Stimulated activated CD8-positive, alpha-beta memory T cell treated with anti-CD3 and anti-CD28 coated beads, Interleukin-4, amount 100 ng/mL, for 48 hours (primary cell): ENCODE results near the gene IGF2BP2.

Experiments used
- DNase-seq: peaks from one replicate; pipeline ENCODE4 v3.0.0-alpha.2; 2020

Gene IGF2BP2

GRCh38 chr3:185631108-185631507, 193.7 kb downstream of the IGF2BP2 start:
- no peak for DNase-seq

- no peak for DNase-seq
These were observed 194.6 kb downstream of the IGF2BP2 start for GRCh38 chr3:185630182-185630622.

- no peak for DNase-seq
These were observed 195.2 kb downstream of the IGF2BP2 start for GRCh38 chr3:185629554-185630181.

GRCh38 chr3:185625784-185626183, 199.1 kb downstream of the IGF2BP2 start:
- no peak for DNase-seq

- DNase-seq, result no peak
These were observed 200.7 kb downstream of the IGF2BP2 start for GRCh38 chr3:185623939-185624665.

GRCh38 chr3:185613016-185613415, 211.8 kb downstream of the IGF2BP2 start:
- DNase-seq, result no peak

- DNase-seq, result no peak
These were observed 218.6 kb downstream of the IGF2BP2 start for GRCh38 chr3:185606196-185606595.

GRCh38 chr3:185605566-185605965, 219.3 kb downstream of the IGF2BP2 start:
- DNase-seq, result no peak

- DNase-seq, result no peak
These were observed 229.3 kb downstream of the IGF2BP2 start for GRCh38 chr3:185595526-185595925.

GRCh38 chr3:185594073-185594472, 230.8 kb downstream of the IGF2BP2 start:
- DNase-seq, result no peak
